ENCODE results near the gene NF1.

DNA sequence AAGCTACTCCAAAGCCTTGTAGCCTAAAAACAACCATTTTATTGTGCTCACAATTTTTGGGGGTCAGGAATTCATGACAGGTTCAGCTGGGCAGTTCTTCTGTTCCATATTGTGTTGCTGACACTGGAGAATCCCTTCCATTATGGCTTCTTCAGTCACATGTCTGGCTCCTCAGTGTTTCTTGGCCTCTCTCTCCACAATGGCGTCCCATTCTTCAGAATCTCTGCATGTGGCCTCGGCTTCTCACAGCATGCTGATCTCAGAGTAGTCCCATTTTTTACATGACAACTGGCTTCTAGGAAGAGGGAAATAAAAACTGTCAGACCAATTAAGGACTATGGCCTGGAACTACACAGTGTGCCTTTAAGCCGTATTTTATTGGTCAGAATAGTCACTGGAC is 49.7 kb downstream of the NF1 start:
- TF ChIP-seq, protein P1, sequence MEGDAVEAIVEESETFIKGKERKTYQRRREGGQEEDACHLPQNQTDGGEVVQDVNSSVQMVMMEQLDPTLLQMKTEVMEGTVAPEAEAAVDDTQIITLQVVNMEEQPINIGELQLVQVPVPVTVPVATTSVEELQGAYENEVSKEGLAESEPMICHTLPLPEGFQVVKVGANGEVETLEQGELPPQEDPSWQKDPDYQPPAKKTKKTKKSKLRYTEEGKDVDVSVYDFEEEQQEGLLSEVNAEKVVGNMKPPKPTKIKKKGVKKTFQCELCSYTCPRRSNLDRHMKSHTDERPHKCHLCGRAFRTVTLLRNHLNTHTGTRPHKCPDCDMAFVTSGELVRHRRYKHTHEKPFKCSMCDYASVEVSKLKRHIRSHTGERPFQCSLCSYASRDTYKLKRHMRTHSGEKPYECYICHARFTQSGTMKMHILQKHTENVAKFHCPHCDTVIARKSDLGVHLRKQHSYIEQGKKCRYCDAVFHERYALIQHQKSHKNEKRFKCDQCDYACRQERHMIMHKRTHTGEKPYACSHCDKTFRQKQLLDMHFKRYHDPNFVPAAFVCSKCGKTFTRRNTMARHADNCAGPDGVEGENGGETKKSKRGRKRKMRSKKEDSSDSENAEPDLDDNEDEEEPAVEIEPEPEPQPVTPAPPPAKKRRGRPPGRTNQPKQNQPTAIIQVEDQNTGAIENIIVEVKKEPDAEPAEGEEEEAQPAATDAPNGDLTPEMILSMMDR (IDR thresholded peaks at IDR 0.05): no peak
- TF ChIP-seq POLR2A (IDR thresholded peaks at IDR 0.05): no peak
